ENCODE data around the gene SEC23B.
"Not testable (repeated sequence)": the region's sequence is repeated elsewhere in the genome, so short reads cannot be mapped to it uniquely, and the experiment has no call there.

The SEC23B gene

GRCh38 chr20:18526761-18527160, 19.0 kb downstream of the SEC23B start:
- not testable (repeated sequence) for DNase-seq (ENCODE audit: low read depth in 2 of 2)

GRCh38 chr20:18527339-18527738, 19.6 kb downstream of the SEC23B start:
- no peak for DNase-seq (ENCODE audit: low read depth in 2 of 2)

GRCh38 chr20:18527836-18528235, 20.1 kb downstream of the SEC23B start:
- DNase-seq (ENCODE audit: low read depth in 2 of 2) = no peak

GRCh38 chr20:18529041-18529440, 21.3 kb downstream of the SEC23B start:
- no peak for DNase-seq (ENCODE audit: low read depth in 2 of 2)

- no peak for DNase-seq (ENCODE audit: low read depth in 2 of 2)
These were observed 24.9 kb downstream of the SEC23B start for GRCh38 chr20:18532626-18533025.

- no peak for DNase-seq (ENCODE audit: low read depth in 2 of 2)
These were observed 25.8 kb downstream of the SEC23B start for GRCh38 chr20:18533491-18533890.

- no peak for DNase-seq (ENCODE audit: low read depth in 2 of 2)
These were observed 26.4 kb downstream of the SEC23B start for GRCh38 chr20:18533978-18534644.

- DNase-seq (ENCODE audit: low read depth in 2 of 2) = no peak
These were observed 29.9 kb downstream of the SEC23B start for GRCh38 chr20:18537651-18538050.

- DNase-seq (ENCODE audit: low read depth in 2 of 2) = no peak
These were observed 34.0 kb downstream of the SEC23B start for GRCh38 chr20:18541741-18542140.

GRCh38 chr20:18543216-18543615, 35.5 kb downstream of the SEC23B start:
- no peak for DNase-seq (ENCODE audit: low read depth in 2 of 2)

- DNase-seq (ENCODE audit: low read depth in 2 of 2) = no peak
These were observed 36.2 kb downstream of the SEC23B start for GRCh38 chr20:18543932-18544331.

GRCh38 chr20:18545566-18545965, 37.8 kb downstream of the SEC23B start:
- DNase-seq (ENCODE audit: low read depth in 2 of 2) = no peak

GRCh38 chr20:18548465-18548864, 40.7 kb downstream of the SEC23B start:
- no peak for DNase-seq (ENCODE audit: low read depth in 2 of 2)

GRCh38 chr20:18553746-18554145, 46.0 kb downstream of the SEC23B start:
- no peak for DNase-seq (ENCODE audit: low read depth in 2 of 2)

GRCh38 chr20:18566892-18567738, 59.4 kb downstream of the SEC23B start, which contains the start of gene SMIM26:
SMIM26 (plus strand) TSS chr20:18567432; CDS start chr20:18567479, 47 bp downstream.
- peak; percentile 80 to 87 for DNase-seq (ENCODE audit: low read depth in 2 of 2)

GRCh38 chr20:18567739-18568091, 60.0 kb downstream of the SEC23B start:
- DNase-seq (ENCODE audit: low read depth in 2 of 2) = no peak

- no peak for DNase-seq (ENCODE audit: low read depth in 2 of 2)
These were observed 63.3 kb downstream of the SEC23B start for GRCh38 chr20:18571009-18571408.

GRCh38 chr20:18571578-18571977, 63.8 kb downstream of the SEC23B start:
- DNase-seq (ENCODE audit: low read depth in 2 of 2) = no peak

- DNase-seq (ENCODE audit: low read depth in 2 of 2) = no peak
These were observed 70.2 kb downstream of the SEC23B start for GRCh38 chr20:18577942-18578341.

- no peak for DNase-seq (ENCODE audit: low read depth in 2 of 2)
These were observed 70.8 kb downstream of the SEC23B start for GRCh38 chr20:18578581-18578980.

GRCh38 chr20:18580012-18580411, 72.3 kb downstream of the SEC23B start:
- DNase-seq (ENCODE audit: low read depth in 2 of 2) = no peak

- no peak for DNase-seq (ENCODE audit: low read depth in 2 of 2)
These were observed 77.4 kb downstream of the SEC23B start for GRCh38 chr20:18585134-18585533.

All from stimulated activated CD8-positive, alpha-beta memory T cell treated with anti-CD3 and anti-CD28 coated beads, Interleukin-2, amount 100 ng/mL, for 1 hour (primary cell).